K562 (cell line): ENCODE results near the gene CRX. TPM values are rescaled to one million over a fixed set of nuclear protein-coding genes. Genes with fewer than 3 reads are reported as not detected.

Source experiments
- ARID4B ChIP-seq: sonication (generic); formaldehyde crosslinking; IDR thresholded peaks from 2 replicates; pipeline ENCODE4 v1.8.0; 2022; ENCODE audit warnings: mild to moderate bottlenecking, missing genetic modification reagents
- ASH1L ChIP-seq: fragments of 450-650 bp; IDR thresholded peaks from 2 replicates; pipeline ENCODE4 v1.6.1; 2018; ENCODE audit warnings: borderline replicate concordance, mild to moderate bottlenecking, low read depth; ENCODE audit not compliant: partially characterized antibody
- HCFC1 ChIP-seq: IDR thresholded peaks from 2 replicates; pipeline ENCODE4 v1.6.1; 2012; ENCODE audit warnings: low read depth, low read length, improper control_type of control experiment
- KDM4B ChIP-seq, 2 experiments: fragments of 450-650 bp in 1 of 2; sonication (generic) in 1 of 2; IDR thresholded peaks; 2 replicates each; pipeline ENCODE4 v1.6.1; 2016 to 2017; ENCODE audit warnings: borderline replicate concordance in 2 of 2, antibody characterized with exemption in 1 of 2, low read depth in 1 of 2, mild to moderate bottlenecking in 1 of 2
- KLF6 ChIP-seq: fragments of 250-450 bp; sonication (Bioruptor Pico); IDR thresholded peaks from 2 replicates; pipeline ENCODE4 v1.4.0; 2020; ENCODE audit warnings: mild to moderate bottlenecking, moderate library complexity, borderline replicate concordance
- MED1 ChIP-seq: sonication (generic); formaldehyde crosslinking; IDR thresholded peaks from 2 replicates; pipeline ENCODE4 v1.8.1; 2023; ENCODE audit warnings: missing genetic modification reagents, borderline replicate concordance
- PKNOX1 ChIP-seq: fragments of 450-650 bp; IDR thresholded peaks from 2 replicates; pipeline ENCODE4 v1.6.1; 2016
- RBBP5 ChIP-seq: fragments of 200-600 bp; sonication (generic); IDR thresholded peaks from 2 replicates; pipeline ENCODE4 v1.6.1; 2012; ENCODE audit warnings: borderline replicate concordance, mild to moderate bottlenecking, low read length, control low read depth, inconsistent platforms; ENCODE audit not compliant: insufficient read depth, poor library complexity, severe bottlenecking
- SP1 ChIP-seq: sonication (generic); formaldehyde crosslinking; IDR thresholded peaks from 2 replicates; pipeline ENCODE4 v1.8.1; 2022; ENCODE audit warnings: mild to moderate bottlenecking, missing genetic modification reagents
- SREBF1 ChIP-seq: fragments of 150-350 bp; IDR thresholded peaks from 2 replicates; pipeline ENCODE4 v1.6.1; 2014; ENCODE audit warnings: antibody characterized with exemption, low read depth, low read length, borderline replicate concordance
- SRF ChIP-seq, 2 experiments: fragments of 250-450, 450-650 bp in 1 of 2; sonication (Bioruptor Pico) in 1 of 2; sonication (generic) in 1 of 2; formaldehyde crosslinking; IDR thresholded peaks; 2 replicates each; pipeline versions ENCODE4 v1.5.0 to v1.5.1; 2020 to 2022; ENCODE audit warnings: mild to moderate bottlenecking in 1 of 2, missing genetic modification reagents in 1 of 2
- TAF9B ChIP-seq: fragments of 450-650 bp; IDR thresholded peaks from 2 replicates; pipeline ENCODE4 v1.6.1; 2018; ENCODE audit warnings: mild to moderate bottlenecking; ENCODE audit not compliant: partially characterized antibody
- TEAD1 ChIP-seq, 2 experiments: fragments of 450-650 bp in 1 of 2; sonication (generic) in 1 of 2; formaldehyde crosslinking; IDR thresholded peaks; 2 replicates each; pipeline versions ENCODE4 v1.4.0 to v1.8.0; 2020 to 2022; ENCODE audit warnings: mild to moderate bottlenecking in 2 of 2, missing genetic modification reagents in 1 of 2
- THAP12 ChIP-seq: fragments of 250-450 bp; sonication (Bioruptor Pico); IDR thresholded peaks from 2 replicates; pipeline ENCODE4 v1.9.0; 2021; ENCODE audit warnings: mild to moderate bottlenecking, inconsistent platforms
- ZBTB2 ChIP-seq: fragments of 450-650 bp; IDR thresholded peaks from 2 replicates; pipeline ENCODE4 v1.6.1; 2016; ENCODE audit warnings: antibody characterized with exemption
- ZNF764 ChIP-seq: fragments of 250-450 bp; sonication (Bioruptor Pico); IDR thresholded peaks from 2 replicates; pipeline ENCODE4 v1.4.0; 2020; ENCODE audit warnings: low read depth, mild to moderate bottlenecking, moderate library complexity
- polyA plus RNA-seq, 8 experiments: library from polyadenylated mRNA; depleted of rRNA in 4 of 8; stranded (reverse) in 5 of 8; unstranded in 3 of 8; fragments of >200 nt; fragmentation: Nextera tagmentation in 2 of 8; fragmentation: Illumina TruSeq in 1 of 8; extraction: Ambion mirVana in 2 of 8; extraction: Trizol in 1 of 8; gene quantifications; 2 replicates each; pipeline versions ENCODE4 v1.2.1 to v1.2.3, GENCODE V29; 2011 to 2014; ENCODE audit warnings: inconsistent platforms in 1 of 8, missing spikeins in 1 of 8
- total RNA-seq, 7 experiments: library from RNA; depleted of rRNA in 6 of 7; stranded (reverse); fragments of >200 nt in 6 of 7; fragmentation: Illumina TruSeq in 2 of 7; extraction: Trizol in 2 of 7; gene quantifications; 2 replicates each; pipeline versions ENCODE4 v1.2.1 to v1.2.3, GENCODE V29; 2011 to 2021; ENCODE audit warnings: low replicate concordance in 1 of 7

The CRX gene
- total and polyA plus RNA-seq, 9 of the 15 experiments (the other 6 are each of a cell fraction or from before 2014, with no cell fraction given): 0.01 TPM; not detected in 8

GRCh38 chr19:47778049-47778953 lies 43.4 kb upstream of the CRX start, which contains the start of gene SELENOW (continued):
- TF ChIP-seq PKNOX1 (peak; percentile 97), KDM4B (IDR thresholded peaks at IDR 0.05; ENCODE audit: borderline replicate concordance in 2 of 2, low read depth in 1 of 2) (0 out of 4 replicates have a peak, but pooled peaks of 1 of the 2 experiments have one; percentile 25), ZBTB2 (peak; percentile 16), RBBP5 (peak; percentile 57), KLF6 (peak; percentile 97), TAF9B (peak; percentile 65), ASH1L (peak; percentile 86), SREBF1 (peak; percentile 77), ZNF764 (CRISPR knock-in tag) (no peak), HCFC1 (no peak; the same call in 1 of the 2 replicates), ARID4B (CRISPR knock-in tag) (peak; percentile 86), TEAD1 (CRISPR knock-in tag; IDR thresholded peaks at IDR 0.05) (peak in 1 of 2 experiments; percentile 66; a peak in 2 of 4 replicates), SP1 (CRISPR knock-in tag) (peak; percentile 100), MED1 (CRISPR knock-in tag) (no peak), SRF (CRISPR knock-in tag; IDR thresholded peaks at IDR 0.05) (peak in 1 of 2 experiments; percentile 86; a peak in 2 of 4 replicates), THAP12 (peak; percentile 82)
